ENCODE data around the gene EML4. TPM values are rescaled to one million over a fixed set of nuclear protein-coding genes. Genes with fewer than 3 reads are reported as not detected.
A peak's percentile ranks its signal among the peaks of the same experiment; 100 is the strongest.

Gene EML4
- total RNA-seq, 8 experiments from 2014 or later, result 24.1 to 94.3 (median 45.2) TPM

GRCh38 chr2:42142547-42143184, 26.5 kb upstream of the EML4 start:
- WGBS, 10 experiments, result 56 to 95% (median 77%) methylated on average over 2 to 8 of the region's 9 CpGs; no CpG with 5 or more reads in 1 of the 10 experiments

GRCh38 chr2:42147641-42148274, 21.4 kb upstream of the EML4 start:
- ATAC-seq (replicated peaks in 6 of 8), result peak in 1 of 8 experiments; percentile 67
- H3K27ac ChIP-seq, result no peak overlapping the region
- in situ Hi-C loops (cut with MboI; ENCODE audit: low pct_unique_long_range_greater_than_20kb in 2 of 9, low sequenced_read_pairs in 9 of 9, unreplicated experiment in 9 of 9), result no loop called here
- no peaks in the 10 kb centered on the region for H3K4me1 ChIP-seq (replicated peaks in 1 of 2)
- WGBS, 10 experiments, result 29 to 90% (median 78%) methylated on average over 1 to 5 of the region's 5 CpGs; no CpG with 5 or more reads in 3 of the 10 experiments
- H3K4me3 ChIP-seq, result no peak overlapping the region

More at GRCh38 chr2:42142547-42143184, 26.5 kb upstream of the EML4 start:
- in situ Hi-C loops (cut with MboI; ENCODE audit: low pct_unique_long_range_greater_than_20kb in 2 of 9, low sequenced_read_pairs in 9 of 9, unreplicated experiment in 9 of 9), result no loop called here
- Histone ChIP-seq H3K4me1 (replicated peaks in 1 of 2) (peaks cover 16 to 18% of the 10 kb centered on the region in 2 donors), H3K27ac (no peak overlapping the region), H3K4me3 (no peak overlapping the region)
- ATAC-seq (replicated peaks in 6 of 8), result peak in 3 of 8 experiments; percentile 10 to 22 (median 19)

- H3K4me1 ChIP-seq (replicated peaks in 1 of 2), result no peaks in the 10 kb centered on the region
- ATAC-seq (replicated peaks in 6 of 8), result no peak
- H3K27ac ChIP-seq, result no peak overlapping the region
- in situ Hi-C loops (cut with MboI; ENCODE audit: low pct_unique_long_range_greater_than_20kb in 2 of 9, low sequenced_read_pairs in 9 of 9, unreplicated experiment in 9 of 9), result no loop called here
- H3K4me3 ChIP-seq, result no peak overlapping the region
Observed at GRCh38 chr2:42150159-42150558, 19.0 kb upstream of the EML4 start.

- in situ Hi-C loops (cut with MboI; ENCODE audit: low pct_unique_long_range_greater_than_20kb in 2 of 9, low sequenced_read_pairs in 9 of 9, unreplicated experiment in 9 of 9), result no loop called here
- no peak for ATAC-seq (replicated peaks in 6 of 8)
Observed at GRCh38 chr2:42153944-42154581, 15.1 kb upstream of the EML4 start.

GRCh38 chr2:42156721-42157120, 12.4 kb upstream of the EML4 start:
- 47 to 100% (median 83%) methylated on average over 1 to 4 of the region's 4 CpGs; no CpG with 5 or more reads in 3 of the 10 experiments for WGBS, 10 experiments
- Histone ChIP-seq H3K4me1 (replicated peaks in 1 of 2) (no peaks in the 10 kb centered on the region), H3K4me3 (no peak overlapping the region), H3K27ac (no peak overlapping the region)
- in situ Hi-C loops (cut with MboI; ENCODE audit: low pct_unique_long_range_greater_than_20kb in 2 of 9, low sequenced_read_pairs in 9 of 9, unreplicated experiment in 9 of 9), result no loop called here
- ATAC-seq (replicated peaks in 6 of 8), result no peak

More at GRCh38 chr2:42153944-42154581, 15.1 kb upstream of the EML4 start:
- H3K4me1 ChIP-seq (replicated peaks in 1 of 2), result no peaks in the 10 kb centered on the region
- no peak overlapping the region for H3K4me3 ChIP-seq
- no peak overlapping the region for H3K27ac ChIP-seq
- WGBS, 10 experiments, result 25 to 80% (median 52%) methylated on average over 1 to 4 of the region's 4 CpGs; no CpG with 5 or more reads in 1 of the 10 experiments

GRCh38 chr2:42161444-42161843, 7.7 kb upstream of the EML4 start:
- no peaks in the 10 kb centered on the region for H3K4me1 ChIP-seq (replicated peaks in 1 of 2)
- H3K4me3 ChIP-seq, result no peak overlapping the region
- H3K27ac ChIP-seq, result no peak overlapping the region
- in situ Hi-C loops (cut with MboI; ENCODE audit: low pct_unique_long_range_greater_than_20kb in 2 of 9, low sequenced_read_pairs in 9 of 9, unreplicated experiment in 9 of 9), result no loop called here
- no peak for ATAC-seq (replicated peaks in 6 of 8)

GRCh38 chr2:42163444-42164045, 5.6 kb upstream of the EML4 start:
- peak in 1 of 8 experiments; percentile 33 for ATAC-seq (replicated peaks in 6 of 8)
- in situ Hi-C loops (cut with MboI; ENCODE audit: low pct_unique_long_range_greater_than_20kb in 2 of 9, low sequenced_read_pairs in 9 of 9, unreplicated experiment in 9 of 9), result no loop called here
- no peak overlapping the region for H3K4me3 ChIP-seq
- H3K4me1 ChIP-seq (replicated peaks in 1 of 2), result no peaks in the 10 kb centered on the region
- WGBS, 10 experiments, result 15 to 100% (median 79%) methylated on average over 2 to 7 of the region's 8 CpGs; no CpG with 5 or more reads in 1 of the 10 experiments
- no peak overlapping the region for H3K27ac ChIP-seq

- in situ Hi-C loops (cut with MboI; ENCODE audit: low pct_unique_long_range_greater_than_20kb in 2 of 9, low sequenced_read_pairs in 9 of 9, unreplicated experiment in 9 of 9), result no loop called here
- H3K4me1 ChIP-seq (replicated peaks in 1 of 2), result peaks cover 3% of the 10 kb centered on the region in 2 donors
- no peak overlapping the region for H3K27ac ChIP-seq
- 60 to 91% (median 78%) methylated on average over 2 to 3 of the region's 3 CpGs for WGBS, 10 experiments
- ATAC-seq (replicated peaks in 6 of 8), result no peak
- H3K4me3 ChIP-seq, result no peak overlapping the region
Observed at GRCh38 chr2:42164046-42164445, 5.1 kb upstream of the EML4 start.

GRCh38 chr2:42164971-42165370, 4.2 kb upstream of the EML4 start:
- in situ Hi-C loops (cut with MboI; ENCODE audit: low pct_unique_long_range_greater_than_20kb in 2 of 9, low sequenced_read_pairs in 9 of 9, unreplicated experiment in 9 of 9), result no loop called here
- WGBS, 10 experiments, result 0 to 80% (median 60%) methylated on average over 1 of the region's 1 CpG; no CpG with 5 or more reads in 5 of the 10 experiments
- Histone ChIP-seq H3K4me3 (no peak overlapping the region), H3K4me1 (replicated peaks in 1 of 2) (peaks cover 3% of the 10 kb centered on the region in 2 donors), H3K27ac (no peak overlapping the region)
- no peak for ATAC-seq (replicated peaks in 6 of 8)

GRCh38 chr2:42167458-42167857, 1.7 kb upstream of the EML4 start:
- no peak overlapping the region for H3K4me3 ChIP-seq
- ATAC-seq (replicated peaks in 6 of 8), result peak in 1 of 8 experiments; percentile 18
- WGBS, 10 experiments, result 17 to 100% (median 68%) methylated on average over 1 to 2 of the region's 2 CpGs; no CpG with 5 or more reads in 2 of the 10 experiments
- H3K4me1 ChIP-seq (replicated peaks in 1 of 2), result peaks cover 3 to 18% of the 10 kb centered on the region in 2 donors
- H3K27ac ChIP-seq, result no peak overlapping the region
- in situ Hi-C loops (cut with MboI; ENCODE audit: low pct_unique_long_range_greater_than_20kb in 2 of 9, low sequenced_read_pairs in 9 of 9, unreplicated experiment in 9 of 9), result no loop called here

GRCh38 chr2:42168459-42169099, 574 bp upstream of the EML4 start:
- Histone ChIP-seq H3K27ac (peak overlapping the region; percentile 7 to 31), H3K4me1 (replicated peaks in 1 of 2) (peaks cover 3 to 18% of the 10 kb centered on the region in 2 donors), H3K4me3 (peak overlapping the region in 2 of 5 donors; percentile 12 to 94)
- no peak for ATAC-seq (replicated peaks in 6 of 8)
- in situ Hi-C loops (cut with MboI; ENCODE audit: low pct_unique_long_range_greater_than_20kb in 2 of 9, low sequenced_read_pairs in 9 of 9, unreplicated experiment in 9 of 9), result no loop called here
- 73 to 93% (median 86%) methylated on average over 2 to 14 of the region's 16 CpGs; no CpG with 5 or more reads in 1 of the 10 experiments for WGBS, 10 experiments

- peak; percentile 1 to 20 (median 10) for ATAC-seq (replicated peaks in 6 of 8)
- in situ Hi-C loops (cut with MboI; ENCODE audit: low pct_unique_long_range_greater_than_20kb in 2 of 9, low sequenced_read_pairs in 9 of 9, unreplicated experiment in 9 of 9), result no loop called here
Observed at GRCh38 chr2:42169874-42170521, 845 bp downstream of the EML4 start.

More at GRCh38 chr2:42169874-42170521, 845 bp downstream of the EML4 start:
- 0% methylated on average over 1 of the region's 10 CpGs; no CpG with 5 or more reads in 6 of the 10 experiments for WGBS, 10 experiments
- Histone ChIP-seq H3K27ac (peak overlapping the region in 1 of 2 donors; percentile 57), H3K4me3 (peak overlapping the region; percentile 63 to 94 (median 70)), H3K4me1 (replicated peaks in 1 of 2) (peaks cover 3 to 18% of the 10 kb centered on the region in 2 donors)
